ENCODE data around the gene PDE9A. TPM values are rescaled to one million over a fixed set of nuclear protein-coding genes. Genes with fewer than 3 reads are reported as not detected.
A peak's percentile ranks its signal among the peaks of the same experiment; 100 is the strongest.

Gene PDE9A
- total and polyA plus RNA-seq, 10 donors = 7.9 to 45.5 (median 23.8) TPM

DNA sequence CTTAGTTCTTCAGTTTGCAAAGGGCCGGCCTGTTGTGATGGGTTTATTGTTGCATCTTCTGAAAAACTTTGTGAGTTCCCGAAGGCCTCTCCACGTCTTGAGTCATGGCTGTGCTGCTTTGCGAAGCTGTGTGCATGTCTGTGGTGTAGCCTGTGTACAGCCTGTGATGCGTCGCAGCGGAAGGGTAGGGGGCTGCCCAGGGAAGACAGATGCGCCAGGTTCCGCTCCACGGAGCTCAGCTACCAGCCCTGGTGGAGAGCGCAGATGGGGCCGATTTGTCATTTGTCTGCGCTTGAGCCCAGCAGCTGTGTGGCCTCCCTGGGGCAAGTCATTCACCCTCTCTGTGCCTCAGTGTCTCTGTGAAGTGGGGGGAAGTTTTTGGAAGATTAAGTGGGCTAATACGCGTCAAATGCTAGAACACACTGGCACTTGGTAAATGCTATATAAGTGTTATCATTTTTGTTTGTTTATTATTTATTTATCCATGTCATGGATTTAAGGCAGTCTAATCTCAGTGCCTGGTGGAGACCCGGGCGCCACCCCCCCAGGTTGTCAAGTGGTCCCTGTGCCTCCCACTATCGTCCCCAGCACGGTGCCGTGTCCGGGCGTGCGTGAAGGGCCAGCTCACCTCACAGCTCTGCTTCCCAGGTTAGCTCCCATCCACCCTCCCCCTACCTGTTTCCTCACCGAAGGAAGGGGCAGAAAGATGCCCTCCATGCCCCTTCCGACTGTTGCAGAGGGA lies 8.4 kb downstream of the PDE9A start:
- intact Hi-C loops (cut with DNase I; ENCODE audit: low total_unique reads) = no loop called here
- no peak overlapping the region for H3K27ac ChIP-seq
- peaks cover 0 to 38% (median 0%) of the 10 kb centered on the region in 7 donors for H3K27me3 ChIP-seq (replicated peaks in 1 of 7)
- H3K36me3 ChIP-seq = no peaks in the 10 kb centered on the region
- 77 to 89% (median 87%) methylated on average over 23 to 25 of the region's 25 CpGs for WGBS, 5 donors
- DNase-seq = no peak
- peaks cover 13 to 70% (median 53%) of the 10 kb centered on the region in 6 donors for H3K4me1 ChIP-seq
- no peak overlapping the region for H3K4me3 ChIP-seq
- TF ChIP-seq POLR2AphosphoS5 (IDR thresholded peaks at IDR 0.05) = peak in 1 of 3 donors; percentile 32
- TF ChIP-seq, protein P1, sequence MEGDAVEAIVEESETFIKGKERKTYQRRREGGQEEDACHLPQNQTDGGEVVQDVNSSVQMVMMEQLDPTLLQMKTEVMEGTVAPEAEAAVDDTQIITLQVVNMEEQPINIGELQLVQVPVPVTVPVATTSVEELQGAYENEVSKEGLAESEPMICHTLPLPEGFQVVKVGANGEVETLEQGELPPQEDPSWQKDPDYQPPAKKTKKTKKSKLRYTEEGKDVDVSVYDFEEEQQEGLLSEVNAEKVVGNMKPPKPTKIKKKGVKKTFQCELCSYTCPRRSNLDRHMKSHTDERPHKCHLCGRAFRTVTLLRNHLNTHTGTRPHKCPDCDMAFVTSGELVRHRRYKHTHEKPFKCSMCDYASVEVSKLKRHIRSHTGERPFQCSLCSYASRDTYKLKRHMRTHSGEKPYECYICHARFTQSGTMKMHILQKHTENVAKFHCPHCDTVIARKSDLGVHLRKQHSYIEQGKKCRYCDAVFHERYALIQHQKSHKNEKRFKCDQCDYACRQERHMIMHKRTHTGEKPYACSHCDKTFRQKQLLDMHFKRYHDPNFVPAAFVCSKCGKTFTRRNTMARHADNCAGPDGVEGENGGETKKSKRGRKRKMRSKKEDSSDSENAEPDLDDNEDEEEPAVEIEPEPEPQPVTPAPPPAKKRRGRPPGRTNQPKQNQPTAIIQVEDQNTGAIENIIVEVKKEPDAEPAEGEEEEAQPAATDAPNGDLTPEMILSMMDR (IDR thresholded peaks at IDR 0.05 in 8 of 11, conservative IDR thresholded peaks at IDR 0.05 in 3 of 11) = no peak
- no peaks in the 10 kb centered on the region for H3K9me3 ChIP-seq

DNA sequence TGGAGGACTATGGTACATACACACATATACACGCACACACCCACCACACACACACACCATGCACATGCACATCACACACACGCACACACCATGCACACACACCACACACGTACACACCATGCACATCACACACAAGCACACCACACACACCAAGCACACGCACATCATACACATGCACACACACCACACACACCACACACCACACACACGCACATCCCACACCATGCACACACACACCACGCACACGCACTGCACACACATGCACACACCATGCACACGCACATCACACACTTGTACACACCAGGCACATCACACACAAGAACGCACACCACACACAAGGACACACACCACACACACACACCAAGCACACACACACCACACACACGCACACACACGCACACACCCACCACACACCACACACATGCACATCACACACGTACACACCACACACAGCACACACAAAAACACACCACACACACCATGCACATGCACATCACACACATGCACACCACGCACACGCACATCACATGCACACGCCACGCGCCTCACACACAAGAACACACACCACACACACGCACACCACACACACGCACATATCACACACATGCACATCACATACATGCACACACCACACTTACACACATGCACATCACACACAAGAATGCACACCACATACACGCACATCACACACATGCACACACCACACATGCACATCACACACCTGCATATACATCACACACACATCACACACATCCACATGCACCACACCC lies 9.2 kb downstream of the PDE9A start:
- H3K4me3 ChIP-seq = no peak overlapping the region
- intact Hi-C loops (cut with DNase I; ENCODE audit: low total_unique reads) = no loop called here
- 90 to 96% (median 95%) methylated on average over 20 of the region's 20 CpGs for WGBS, 5 donors
- TF ChIP-seq, protein P1 (IDR thresholded peaks at IDR 0.05 in 8 of 11, conservative IDR thresholded peaks at IDR 0.05 in 3 of 11) = no peak
- TF ChIP-seq POLR2AphosphoS5 (IDR thresholded peaks at IDR 0.05) (no peak), POLR2A (IDR thresholded peaks at IDR 0.05) (no peak)
- no peak for DNase-seq
- peaks cover 13 to 72% (median 49%) of the 10 kb centered on the region in 6 donors for H3K4me1 ChIP-seq
- no peaks in the 10 kb centered on the region for H3K9me3 ChIP-seq
- no peaks in the 10 kb centered on the region for H3K36me3 ChIP-seq
- no peak overlapping the region for H3K27ac ChIP-seq
- H3K27me3 ChIP-seq (replicated peaks in 1 of 7) = peaks cover 0 to 30% (median 0%) of the 10 kb centered on the region in 7 donors

DNA sequence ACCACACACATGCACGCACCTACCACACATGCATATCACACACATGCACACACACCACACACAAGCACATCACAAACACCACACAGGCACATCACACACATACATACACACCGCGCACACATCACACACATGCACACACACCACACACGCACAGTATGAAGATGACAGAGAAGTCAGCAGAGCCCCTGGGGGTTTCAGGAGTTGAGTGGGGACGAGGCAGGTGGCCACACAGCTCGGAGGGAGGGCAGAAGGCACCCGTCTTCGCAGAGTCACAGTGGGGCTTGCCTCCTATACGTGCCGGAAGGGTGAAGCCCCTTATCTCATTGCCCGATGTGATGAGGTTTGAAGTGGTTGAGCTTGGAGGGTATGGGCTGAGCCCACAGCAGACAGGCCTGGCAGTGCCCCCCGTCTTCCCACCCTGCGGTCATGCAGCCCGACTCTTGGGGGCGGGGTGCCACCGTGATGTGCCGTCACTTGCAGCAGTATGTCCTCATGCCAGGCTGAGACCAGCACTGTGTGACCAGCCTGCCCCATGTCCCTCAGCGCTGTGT lies 9.9 kb downstream of the PDE9A start:
- TF ChIP-seq, protein P1 (IDR thresholded peaks at IDR 0.05 in 8 of 11, conservative IDR thresholded peaks at IDR 0.05 in 3 of 11) = no peak
- TF ChIP-seq POLR2A (IDR thresholded peaks at IDR 0.05) (no peak), POLR2AphosphoS5 (IDR thresholded peaks at IDR 0.05) (no peak)
- intact Hi-C loops (cut with DNase I; ENCODE audit: low total_unique reads) = no loop called here
- 81 to 89% (median 88%) methylated on average over 8 to 18 of the region's 18 CpGs for WGBS, 5 donors
- no peak for DNase-seq
- peak overlapping the region in 2 of 8 donors; percentile 68 to 73 for H3K27ac ChIP-seq
- peaks cover 0 to 24% (median 0%) of the 10 kb centered on the region in 7 donors for H3K27me3 ChIP-seq (replicated peaks in 1 of 7)
- peaks cover 6 to 72% (median 43%) of the 10 kb centered on the region in 6 donors for H3K4me1 ChIP-seq
- no peak overlapping the region for H3K4me3 ChIP-seq
- H3K36me3 ChIP-seq = no peaks in the 10 kb centered on the region
- H3K9me3 ChIP-seq = no peaks in the 10 kb centered on the region

All from spleen (tissue), 11 donors.